ENCODE measurements around the gene ZSCAN32.
A peak's percentile ranks its signal among the peaks of the same experiment; 100 is the strongest.

GRCh38 chr16:3443108-3444031 lies 42.6 kb upstream of the ZSCAN32 start, which contains the start of the genes NAA60 and ZNF597:
- TF ChIP-seq CTCF (IDR thresholded peaks at IDR 0.05) (no peak), POLR2A (IDR thresholded peaks at IDR 0.05) (no peak), EP300 (IDR thresholded peaks at IDR 0.05) (no peak), POLR2AphosphoS5 (IDR thresholded peaks at IDR 0.05) (peak in 1 of 3 donors; percentile 56)
